Lung (tissue), 12 donors: ENCODE data around the gene PARVG. TPM values are rescaled to one million over a fixed set of nuclear protein-coding genes. Genes with fewer than 3 reads are reported as not detected.

Source experiments
- ATAC-seq: fragments of 200-7000 bp; cut with Tn5 transposase; one replicate; pipeline ENCODE4 v1.9.1; 2020; ENCODE audit warnings: moderate number of reproducible peaks; ENCODE audit not compliant: insufficient read depth, low FRiP score
- DNase-seq, 3 donors: peaks; one replicate each; pipeline ENCODE4 v3.0.0-alpha.2; 2013 to 2017
- H3K27ac ChIP-seq, 2 donors: one replicate each; pipeline ENCODE4 v1.5.1; 2013; ENCODE audit warnings: mild to moderate bottlenecking in 2 of 2, moderate library complexity in 2 of 2, control low read depth in 1 of 2, inconsistent platforms in 1 of 2, low read depth in 1 of 2, low read length in 1 of 2
- H3K27me3 ChIP-seq, 3 donors: one replicate each; pipeline ENCODE4 v1.5.1; 2013; ENCODE audit warnings: low read length in 2 of 3; ENCODE audit not compliant: control insufficient read depth in 3 of 3, insufficient read depth in 3 of 3
- H3K36me3 ChIP-seq, 4 donors: one replicate each; pipeline ENCODE4 v1.5.1; 2013; ENCODE audit warnings: low read length in 4 of 4, mild to moderate bottlenecking in 1 of 4, moderate library complexity in 1 of 4; ENCODE audit not compliant: control insufficient read depth in 4 of 4, insufficient read depth in 4 of 4
- H3K4me1 ChIP-seq, 5 donors: one replicate each; pipeline ENCODE4 v1.5.1; 2013; ENCODE audit warnings: low read length in 5 of 5, mild to moderate bottlenecking in 2 of 5, moderate library complexity in 1 of 5; ENCODE audit not compliant: control insufficient read depth in 5 of 5, insufficient read depth in 5 of 5
- H3K4me3 ChIP-seq: one replicate; pipeline ENCODE4 v1.5.1; 2013; ENCODE audit warnings: mild to moderate bottlenecking, control low read depth, moderate library complexity
- H3K9ac ChIP-seq, 2 donors: one replicate each; pipeline ENCODE4 v1.5.1; 2013; ENCODE audit warnings: low read length in 2 of 2, control low read depth in 1 of 2; ENCODE audit not compliant: insufficient read depth in 1 of 2
- H3K9me3 ChIP-seq, 4 donors: one replicate each; pipeline ENCODE4 v1.5.1; 2013; ENCODE audit warnings: low read length in 3 of 4, mild to moderate bottlenecking in 1 of 4, moderate library complexity in 1 of 4; ENCODE audit not compliant: control insufficient read depth in 4 of 4, insufficient read depth in 3 of 4
- CTCF ChIP-seq: IDR thresholded peaks from 2 replicates; pipeline ENCODE4 v1.5.1; 2012; ENCODE audit warnings: mild to moderate bottlenecking; ENCODE audit errors: control extremely low read depth, extremely low read depth
- WGBS, 2 donors: extraction: QIAGEN DNeasy Blood & Tissue Kit; methylation state at CpG; one replicate each; pipeline ENCODE4 v1.1.7; 2013; 5-methylcytosine and 5-hydroxymethylcytosine counted together
- polyA plus RNA-seq, 2 donors: library from polyadenylated mRNA; stranded (reverse); fragments of 200-250 nt; gene quantifications; one replicate each; pipeline ENCODE4 v1.2.1, GENCODE V29; 2013
- total RNA-seq, 2 donors: library from RNA; depleted of rRNA in 1 of 2; stranded (reverse); fragments of >200 nt in 1 of 2; gene quantifications; one replicate each; pipeline ENCODE4 v1.2.1, GENCODE V29; 2014 to 2021
- donor health status: control.
- donor health status: control.
- donor health status: Bipolar disorder and iron deficiency.
- donor health status: healthy.
- donor health status: DM: yes; HTN: yes; CAD: no.

PARVG gene
- total and polyA plus RNA-seq, 4 donors: 20.4 to 67.4 (median 48.7) TPM

GRCh38 chr22:44247346-44247745 is 66.6 kb downstream of the PARVG start:
- no peak for TF ChIP-seq CTCF
- peaks cover 0 to 13% (median 5%) of the 10 kb centered on the region in 4 donors for H3K9me3 ChIP-seq
- no peaks in the 10 kb centered on the region for H3K4me1 ChIP-seq
- no peak for DNase-seq
- 78 to 81% methylated on average over 5 of the region's 5 CpGs for WGBS, 2 donors
- no peak overlapping the region for H3K9ac ChIP-seq
- H3K36me3 ChIP-seq: no peaks in the 10 kb centered on the region
- no peak overlapping the region for H3K27ac ChIP-seq
- no peaks in the 10 kb centered on the region for H3K27me3 ChIP-seq
- no peak overlapping the region for H3K4me3 ChIP-seq
- ATAC-seq: no peak

GRCh38 chr22:44247923-44248892 is 67.5 kb downstream of the PARVG start:
- H3K27ac ChIP-seq: no peak overlapping the region
- TF ChIP-seq CTCF: no peak
- DNase-seq (no peak), ATAC-seq (no peak)
- H3K4me3 ChIP-seq: no peak overlapping the region
- H3K9ac ChIP-seq: no peak overlapping the region
- no peaks in the 10 kb centered on the region for H3K36me3 ChIP-seq
- no peaks in the 10 kb centered on the region for H3K4me1 ChIP-seq
- 90 to 93% methylated on average over 25 of the region's 25 CpGs for WGBS, 2 donors
- H3K9me3 ChIP-seq: peaks cover 0 to 13% (median 5%) of the 10 kb centered on the region in 4 donors
- no peaks in the 10 kb centered on the region for H3K27me3 ChIP-seq

- no peaks in the 10 kb centered on the region for H3K4me1 ChIP-seq
- H3K27ac ChIP-seq: no peak overlapping the region
- H3K9me3 ChIP-seq: peaks cover 0 to 13% (median 5%) of the 10 kb centered on the region in 4 donors
- WGBS, 2 donors: 92 to 96% methylated on average over 10 of the region's 10 CpGs
- H3K4me3 ChIP-seq: no peak overlapping the region
- TF ChIP-seq CTCF: no peak
- ATAC-seq: no peak
- H3K27me3 ChIP-seq: no peaks in the 10 kb centered on the region
- DNase-seq: no peak
- H3K36me3 ChIP-seq: no peaks in the 10 kb centered on the region
- H3K9ac ChIP-seq: no peak overlapping the region
Measured at GRCh38 chr22:44248926-44249325, 68.2 kb downstream of the PARVG start.
